Stimulated activated CD4-positive, alpha-beta T cell treated with anti-CD3 and anti-CD28 coated beads, Interleukin-1b, Interleukin-23, amount 100 ng/mL, for 4 hours (primary cell): ENCODE data around the gene ERVV-1.
"Not testable (repeated sequence)": the region's sequence is repeated elsewhere in the genome, so short reads cannot be mapped to it uniquely, and the experiment has no call there.

ENCODE experiments used
- DNase-seq, 2 donors: peaks; one replicate each; pipeline ENCODE4 v3.0.0-alpha.2; 2020; ENCODE audit warnings: low read depth in 2 of 2

Gene ERVV-1, protein sequence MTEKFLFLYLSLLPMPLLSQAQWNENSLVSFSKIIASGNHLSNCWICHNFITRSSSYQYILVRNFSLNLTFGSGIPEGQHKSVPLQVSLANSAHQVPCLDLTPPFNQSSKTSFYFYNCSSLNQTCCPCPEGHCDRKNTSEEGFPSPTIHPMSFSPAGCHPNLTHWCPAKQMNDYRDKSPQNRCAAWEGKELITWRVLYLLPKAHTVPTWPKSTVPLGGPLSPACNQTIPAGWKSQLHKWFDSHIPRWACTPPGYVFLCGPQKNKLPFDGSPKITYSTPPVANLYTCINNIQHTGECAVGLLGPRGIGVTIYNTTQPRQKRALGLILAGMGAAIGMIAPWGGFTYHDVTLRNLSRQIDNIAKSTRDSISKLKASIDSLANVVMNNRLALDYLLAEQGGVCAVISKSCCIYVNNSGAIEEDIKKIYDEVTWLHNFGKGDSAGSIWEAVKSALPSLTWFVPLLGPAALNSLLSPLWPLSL

GRCh38 chr19:53013621-53014020, at the start of gene ERVV-1:
TSS of gene ERVV-1 (plus strand) at chr19:53013921. CDS start at chr19:53014091, 170 bp downstream.
- DNase-seq = no peak

GRCh38 chr19:52967772-52968171, 45.9 kb upstream of the ERVV-1 start:
- DNase-seq = no peak

- no peak for DNase-seq
Observed at GRCh38 chr19:52981329-52981728, 32.4 kb upstream of the ERVV-1 start.

GRCh38 chr19:52983167-52983566, 30.6 kb upstream of the ERVV-1 start:
- not testable (repeated sequence) for DNase-seq

DNA sequence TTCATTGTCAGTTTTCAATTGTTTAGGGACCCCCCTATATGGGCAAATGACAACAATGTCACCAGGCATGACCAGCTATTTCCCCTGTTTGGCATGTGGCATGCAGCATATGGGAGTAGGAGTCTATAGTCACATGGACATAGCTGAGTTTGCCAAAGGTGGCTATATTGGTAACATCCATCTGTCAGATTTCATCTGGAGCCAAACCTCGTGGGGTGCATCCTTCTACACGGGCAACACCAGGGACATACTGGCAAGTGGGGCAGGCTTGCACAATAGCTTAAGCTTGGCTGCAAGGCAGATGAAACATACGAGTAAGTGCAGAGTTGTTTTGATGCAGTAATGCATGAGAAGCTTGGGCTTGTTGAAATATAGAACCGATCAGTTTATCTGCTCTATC, 26.5 kb upstream of the ERVV-1 start:
- no peak for DNase-seq

- DNase-seq = no peak
Observed at GRCh38 chr19:52988506-52988905, 25.2 kb upstream of the ERVV-1 start.

GRCh38 chr19:52990759-52991418, 22.8 kb upstream of the ERVV-1 start:
- DNase-seq = no peak

GRCh38 chr19:52991484-52991883, 22.2 kb upstream of the ERVV-1 start:
- no peak for DNase-seq

- no peak for DNase-seq
Observed at GRCh38 chr19:52992109-52993004, 21.4 kb upstream of the ERVV-1 start.

DNA sequence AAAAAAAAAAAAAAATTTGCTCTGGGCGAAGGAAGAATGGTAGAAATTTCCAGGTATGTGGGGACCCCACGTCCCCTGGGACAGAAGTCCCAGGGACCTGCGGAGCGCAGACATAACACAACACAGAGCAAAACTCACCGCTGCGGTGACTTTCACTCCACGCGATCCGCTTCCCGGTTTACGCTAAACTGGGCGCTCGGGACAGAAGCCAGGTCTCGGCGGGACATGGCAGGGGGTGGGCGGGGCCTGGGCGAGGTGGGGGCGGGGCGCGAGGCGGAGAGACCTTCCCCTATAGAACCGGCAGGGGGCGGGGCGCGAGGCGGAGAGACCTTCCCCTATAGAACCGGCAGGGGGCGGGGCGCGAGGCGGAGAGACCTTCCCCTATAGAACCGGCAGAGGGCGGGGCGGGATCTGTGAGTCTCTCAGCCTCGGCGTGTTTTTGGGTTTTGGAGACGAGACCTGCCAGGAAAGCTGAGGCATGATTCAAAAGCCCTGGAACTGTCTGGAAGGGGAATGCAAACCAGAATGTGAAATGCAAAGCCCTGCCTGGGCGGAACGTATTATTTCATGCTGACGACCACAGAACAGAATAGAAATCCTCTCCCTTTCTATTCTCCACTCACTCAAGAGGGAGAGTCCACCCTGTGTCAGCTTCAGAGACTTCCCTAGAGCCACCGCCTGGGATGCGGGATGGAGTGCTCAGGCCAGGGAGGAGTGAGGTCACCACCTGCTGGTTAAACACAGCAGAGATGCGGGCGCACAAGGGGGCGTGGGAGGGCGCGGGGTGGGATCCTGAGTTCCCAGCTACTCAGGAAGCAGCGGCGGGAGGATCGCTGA, 20.2 kb upstream of the ERVV-1 start:
- peak; percentile 57 to 66 for DNase-seq

DNA sequence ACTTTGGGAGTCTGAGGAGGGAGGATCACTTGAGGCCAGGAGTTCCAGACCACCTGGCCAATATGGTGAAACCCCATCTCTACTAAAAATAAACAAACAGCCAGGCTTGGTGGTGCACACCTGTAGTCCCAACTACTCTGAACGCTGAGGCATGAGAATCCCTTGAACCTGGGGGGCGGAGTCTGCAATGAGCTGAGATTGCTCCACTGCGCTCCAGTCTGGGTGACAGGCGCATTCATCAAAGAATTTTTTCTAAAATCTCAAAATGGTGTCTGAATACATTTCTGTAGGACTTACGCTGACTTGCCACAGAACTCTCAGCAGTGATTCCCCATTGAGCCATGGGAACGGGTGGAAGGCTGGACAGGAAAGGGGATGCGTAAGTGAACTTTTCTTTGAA, 18.0 kb upstream of the ERVV-1 start:
- no peak for DNase-seq

GRCh38 chr19:52997975-52998374, 15.7 kb upstream of the ERVV-1 start:
- no peak for DNase-seq

GRCh38 chr19:53002479-53002878, 11.2 kb upstream of the ERVV-1 start:
- DNase-seq = no peak

GRCh38 chr19:53004242-53004641, 9.5 kb upstream of the ERVV-1 start:
- DNase-seq = no peak

- DNase-seq = no peak
Observed at GRCh38 chr19:53007200-53007599, 6.5 kb upstream of the ERVV-1 start.

- DNase-seq = no peak
Observed at GRCh38 chr19:53007606-53008005, 6.1 kb upstream of the ERVV-1 start.

GRCh38 chr19:53008061-53008778, 5.5 kb upstream of the ERVV-1 start:
- no peak for DNase-seq

DNA sequence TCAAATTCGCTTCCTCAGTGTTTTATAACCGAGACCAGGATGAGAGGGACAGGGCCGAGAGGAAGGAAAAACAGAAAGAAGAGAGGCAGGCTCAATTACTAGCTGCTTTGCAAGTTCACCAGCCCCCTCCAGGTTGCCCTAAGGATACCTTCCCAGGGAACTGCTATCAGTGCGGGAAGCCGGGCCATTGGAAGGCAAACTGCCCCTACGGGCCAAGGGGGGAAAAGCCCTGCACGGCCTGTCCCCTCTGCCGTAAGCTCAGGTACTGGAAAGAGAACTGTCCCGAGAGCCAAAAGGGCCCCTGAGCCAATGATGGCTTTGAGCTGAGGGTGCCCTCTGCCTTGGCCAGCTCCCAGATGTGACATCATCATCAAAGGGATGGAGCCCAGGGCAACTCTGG, 3.2 kb upstream of the ERVV-1 start:
- no peak for DNase-seq

- no peak for DNase-seq
Observed at GRCh38 chr19:53012006-53012405, 1.7 kb upstream of the ERVV-1 start.

- no peak for DNase-seq
Observed at GRCh38 chr19:53015159-53015558, 1.4 kb downstream of the ERVV-1 start.

DNA sequence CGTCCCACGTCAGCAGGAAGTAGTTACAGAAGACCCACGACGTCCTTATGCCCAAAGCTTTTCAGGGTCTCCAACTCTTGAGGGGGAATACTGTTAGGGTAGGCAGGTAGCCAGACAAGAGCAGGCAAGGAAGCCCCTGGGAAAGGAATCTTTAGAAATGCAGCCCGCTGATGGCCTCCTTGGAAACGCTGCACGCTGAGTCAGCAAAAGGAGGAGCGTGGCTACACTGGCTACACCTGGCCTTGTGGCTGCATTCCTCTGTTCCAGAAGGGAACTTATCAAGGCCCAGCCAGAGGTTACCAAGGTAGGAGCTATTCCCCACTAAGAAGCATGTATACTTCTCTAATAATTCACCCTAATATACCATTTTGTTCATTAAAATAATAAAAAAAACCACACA, 2.0 kb downstream of the ERVV-1 start:
- DNase-seq = no peak
